D341Med (cell line): ENCODE data around the gene MTG1.
"Not testable (repeated sequence)": the region's sequence is repeated elsewhere in the genome, so short reads cannot be mapped to it uniquely, and the experiment has no call there.

Experiments
- DNase-seq: peaks from one replicate; pipeline ENCODE4 v3.0.0; 2012; ENCODE audit warnings: low spot score

MTG1 gene

DNA sequence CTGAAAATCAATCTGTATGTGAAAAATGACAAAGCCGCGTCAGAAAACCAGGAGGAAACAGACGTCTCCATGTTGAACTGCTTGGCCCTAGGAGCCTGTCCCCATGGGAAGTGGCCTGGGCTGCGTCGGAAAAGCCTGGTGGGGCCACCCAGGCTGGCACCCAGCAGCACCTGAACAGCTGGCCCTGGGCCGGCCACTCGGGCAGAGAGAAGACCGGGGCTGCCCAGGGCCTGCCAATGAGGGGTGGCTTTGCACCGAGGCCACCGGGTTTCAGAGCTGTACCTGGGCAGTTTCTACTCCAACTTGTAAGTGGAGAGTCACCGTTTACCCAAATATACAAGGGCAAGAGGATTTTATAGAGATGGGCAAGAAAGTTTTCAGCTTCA lies 35.0 kb upstream of the MTG1 start:
- DNase-seq: no peak

DNA sequence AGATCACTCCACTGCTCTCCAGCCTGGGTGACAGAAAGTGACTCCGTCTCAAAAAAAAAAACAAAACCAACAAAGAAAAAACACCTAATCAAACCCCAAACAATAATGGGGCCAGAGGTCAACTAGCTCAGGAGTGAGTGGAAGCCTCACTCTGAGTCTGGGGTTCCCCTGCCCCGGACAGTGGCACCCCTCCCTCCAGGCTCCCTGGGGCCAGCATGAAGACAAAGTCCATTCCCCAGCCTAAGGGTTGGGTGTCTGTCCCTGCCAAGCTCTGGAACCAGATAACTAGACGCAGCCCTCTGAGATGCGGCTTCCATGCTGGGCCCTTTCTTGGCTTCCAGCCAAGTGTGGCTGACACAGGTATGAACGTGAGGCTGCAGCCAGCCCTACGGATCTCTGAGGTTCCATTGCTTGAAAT lies 34.4 kb upstream of the MTG1 start:
- no peak for DNase-seq

DNA sequence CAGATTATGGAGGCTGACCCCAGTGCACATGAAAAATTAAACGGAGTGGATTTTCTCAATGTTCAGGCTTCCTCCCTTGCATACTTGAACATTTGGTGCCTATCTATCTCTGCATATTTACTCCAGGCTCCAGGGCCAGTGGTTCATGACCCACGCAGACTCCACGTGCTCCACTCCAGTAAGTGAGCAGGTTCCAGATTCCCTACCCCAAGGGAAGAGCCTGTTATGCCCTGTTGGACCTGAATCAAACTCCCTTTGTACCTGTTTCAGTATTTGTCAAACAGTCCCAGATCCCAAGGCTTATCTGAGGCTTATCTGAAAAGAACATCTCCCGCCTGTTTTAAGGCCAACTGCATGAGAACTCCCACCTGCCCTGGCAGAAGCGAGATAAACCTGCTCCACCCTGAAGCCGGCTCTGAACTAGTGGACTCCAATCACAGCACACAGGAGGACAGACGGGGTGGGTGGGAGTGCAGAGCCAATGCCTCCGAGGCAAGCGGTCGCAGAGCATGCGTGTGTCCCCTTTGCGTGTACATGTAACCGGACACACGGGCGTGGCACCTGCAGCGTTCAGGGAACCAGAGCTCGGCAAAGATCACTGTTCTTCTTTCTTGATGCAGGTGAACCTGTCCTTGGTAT lies 33.9 kb upstream of the MTG1 start:
- DNase-seq: no peak

DNA sequence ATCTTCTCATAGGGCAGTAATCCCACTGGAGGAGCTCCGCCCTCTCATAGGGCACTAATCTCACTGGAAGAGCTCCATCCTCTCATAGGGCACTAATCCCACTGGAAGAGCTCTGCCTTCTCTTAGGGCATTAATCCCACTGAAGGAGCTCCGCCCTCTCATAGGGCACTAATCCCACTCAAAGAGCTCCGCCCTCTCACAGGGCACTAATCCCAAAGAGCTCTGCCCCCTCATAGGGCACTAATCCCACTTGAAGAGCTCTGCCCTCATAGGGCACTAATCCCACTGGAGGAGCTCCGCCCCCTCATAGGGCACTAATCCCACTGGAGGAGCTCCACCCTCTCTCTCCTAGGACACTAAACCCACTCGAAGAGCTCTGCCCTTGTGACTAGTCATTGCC lies 32.7 kb upstream of the MTG1 start:
- peak; percentile 52 for DNase-seq

DNA sequence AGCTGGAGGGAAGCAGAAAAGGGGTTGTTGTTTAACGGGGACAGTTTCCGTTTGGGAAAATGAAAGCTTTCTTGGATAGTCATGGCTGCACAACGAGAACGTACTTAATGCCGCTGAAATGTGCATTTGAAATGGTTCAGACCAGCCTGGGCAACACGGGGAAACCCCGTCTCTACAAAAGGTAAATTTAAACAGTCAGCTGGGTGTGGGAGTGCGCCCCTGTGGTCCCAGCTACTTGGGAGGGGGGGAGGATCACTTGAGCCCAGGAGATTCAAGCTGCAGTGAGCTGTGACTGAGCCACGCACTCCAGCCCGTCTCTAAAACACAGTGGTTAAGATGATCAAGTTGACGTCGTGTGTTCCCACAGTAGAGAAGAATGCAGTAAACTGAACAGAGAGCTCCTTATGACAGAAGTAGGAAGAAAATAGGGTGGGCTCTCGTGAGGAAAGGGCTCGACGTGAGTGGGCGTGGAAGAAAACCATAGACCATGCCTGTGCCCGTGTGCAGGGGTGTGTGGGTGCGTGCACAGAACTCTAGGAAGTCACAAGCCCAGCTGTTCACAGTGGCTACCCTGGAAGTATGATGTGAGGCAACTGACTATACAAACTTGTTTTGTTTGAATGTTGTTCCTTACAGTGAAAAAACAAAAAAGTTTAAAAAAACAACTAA lies 32.0 kb upstream of the MTG1 start:
- DNase-seq: no peak

DNA sequence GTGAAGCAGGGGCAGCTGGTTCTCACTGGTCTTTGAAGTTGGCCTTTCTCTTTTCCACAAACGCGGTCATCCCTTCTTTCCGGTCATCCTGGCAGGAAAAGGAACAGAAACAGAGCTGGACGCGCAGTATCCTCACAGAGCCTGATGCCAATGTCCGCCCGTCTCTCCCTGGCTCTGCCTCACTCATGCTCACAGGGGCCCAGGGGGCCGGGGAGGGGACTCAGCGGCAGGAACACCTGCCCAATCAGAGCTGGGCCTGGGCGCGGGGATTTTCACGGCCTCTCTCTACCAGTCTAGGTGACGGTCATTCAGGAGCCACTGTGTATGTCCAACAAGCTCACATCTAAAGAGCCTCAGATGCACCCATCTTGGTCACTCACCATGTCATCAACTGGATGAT lies 31.1 kb upstream of the MTG1 start:
- DNase-seq: no peak

DNA sequence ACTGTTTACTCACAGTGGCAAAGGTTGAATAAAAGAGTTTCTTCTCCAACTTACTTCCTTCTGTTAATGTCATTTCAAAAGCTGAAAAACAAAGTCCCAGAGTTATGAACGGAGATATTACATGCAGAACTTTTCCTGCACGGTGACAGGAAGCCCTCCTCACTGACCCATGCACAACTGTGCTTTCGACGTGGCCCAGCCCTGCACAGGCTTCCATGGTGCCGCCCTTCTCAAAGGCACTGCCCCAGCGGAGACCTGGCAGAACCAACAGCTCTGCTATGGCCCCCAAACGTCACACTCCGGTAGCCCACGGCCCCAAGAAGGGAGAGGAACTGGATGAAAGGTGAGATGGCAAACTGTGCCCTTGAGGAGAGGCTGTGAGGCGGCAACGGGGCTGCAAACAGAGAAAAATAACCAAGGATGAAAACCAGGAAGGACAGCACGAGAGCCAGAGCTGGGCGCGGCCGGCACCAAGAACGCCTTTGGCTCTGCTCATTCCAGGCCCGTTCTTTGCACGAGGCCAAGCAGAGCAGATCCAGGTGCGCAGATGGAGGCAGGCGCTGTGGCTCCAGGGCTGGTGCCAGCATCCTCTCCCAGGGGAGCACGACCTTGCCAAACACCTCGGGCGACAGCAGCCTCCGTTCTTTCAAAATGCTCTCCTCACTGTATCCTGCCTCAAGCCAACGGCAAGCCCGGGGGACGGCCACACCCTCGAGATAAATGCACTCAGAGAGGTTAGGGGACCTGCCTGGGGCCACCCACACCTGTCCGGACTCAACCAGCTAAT lies 29.1 kb upstream of the MTG1 start:
- DNase-seq: peak; percentile 60

DNA sequence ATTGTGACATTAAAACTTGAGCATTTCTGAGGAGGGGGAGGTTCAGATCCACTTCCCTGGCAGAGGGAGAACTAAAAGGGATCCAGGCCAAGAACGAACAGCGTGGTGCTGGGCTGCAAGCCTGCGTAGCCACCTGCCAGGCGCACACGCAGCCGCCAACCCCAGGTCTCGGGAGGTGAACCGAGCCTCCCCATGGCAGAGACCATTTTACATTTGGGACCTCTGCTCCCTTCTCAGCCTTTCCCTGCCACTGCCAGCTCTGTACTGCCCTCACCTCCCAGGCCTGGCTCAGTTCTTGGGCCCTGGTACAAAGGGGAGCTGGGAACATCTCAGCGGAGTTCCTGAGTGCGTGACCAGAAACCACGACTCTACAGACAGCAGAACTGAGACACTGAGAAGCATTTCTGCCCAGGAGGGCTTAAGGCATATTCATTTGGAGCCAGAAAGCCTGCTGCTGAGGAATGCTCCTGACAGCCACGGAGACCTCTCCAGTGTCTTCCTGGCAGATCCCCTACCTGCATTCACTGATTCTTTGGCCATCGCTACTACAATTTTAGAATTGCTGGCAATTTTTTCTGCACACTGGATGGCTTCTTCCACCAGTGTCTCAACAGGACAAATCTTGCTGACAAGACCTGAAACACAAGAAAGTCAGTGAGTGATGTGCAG lies 28.4 kb upstream of the MTG1 start:
- no peak for DNase-seq

DNA sequence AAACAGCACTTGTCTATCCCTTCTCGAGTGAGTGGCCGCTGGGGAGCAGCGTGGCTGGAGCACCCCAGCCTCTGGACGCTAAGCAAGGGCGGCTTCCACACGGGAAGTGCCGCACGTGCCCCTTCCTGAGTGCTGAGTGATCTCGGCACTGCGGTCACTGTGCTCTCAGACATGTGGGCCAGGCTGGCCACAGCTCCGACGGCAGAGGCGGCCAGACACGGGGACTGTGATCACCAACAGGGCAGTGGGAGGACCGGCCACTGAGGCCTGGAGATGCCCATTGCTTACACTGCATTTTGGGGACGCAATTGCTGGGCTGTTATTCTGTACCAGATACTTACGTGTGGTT lies 27.9 kb upstream of the MTG1 start:
- no peak for DNase-seq

DNA sequence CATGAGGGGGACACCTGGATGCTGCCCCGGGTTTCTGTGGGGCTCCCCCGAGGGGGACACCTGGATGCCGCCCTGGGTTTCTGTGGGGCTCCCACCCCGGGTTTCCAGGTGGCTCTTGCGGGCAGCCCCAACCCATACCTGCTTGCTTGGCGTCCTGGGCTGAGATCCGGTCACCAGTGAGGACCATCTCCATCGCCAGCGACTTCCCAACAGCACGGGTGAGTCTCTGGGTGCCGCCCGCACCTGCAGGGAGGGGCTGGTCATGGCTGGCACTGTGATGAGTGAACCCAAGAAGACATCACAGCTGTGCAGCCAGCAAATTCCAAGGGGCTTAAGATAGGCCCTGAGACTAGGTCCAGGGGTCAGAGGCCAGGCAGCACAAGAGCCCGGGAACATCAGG lies 27.2 kb upstream of the MTG1 start:
- DNase-seq: no peak

DNA sequence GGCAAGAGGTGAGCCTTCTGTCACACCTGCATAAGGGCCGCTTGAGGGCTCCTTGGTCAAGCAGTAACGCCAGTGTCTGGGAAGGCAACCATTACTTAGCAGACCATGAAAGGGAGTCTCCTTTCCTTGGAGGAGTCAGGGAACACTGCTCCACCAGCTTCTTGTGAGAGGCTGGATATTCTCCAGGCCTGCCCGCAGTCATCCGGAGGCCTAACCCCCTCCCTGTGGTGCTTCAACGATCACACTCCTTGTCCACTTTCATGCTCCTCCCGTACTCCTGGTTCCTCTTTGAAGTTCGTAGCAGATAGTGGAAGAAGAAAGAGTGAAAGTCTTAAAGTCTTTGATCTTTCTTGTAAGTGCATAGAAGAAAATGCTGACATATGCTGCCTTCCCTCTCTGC lies 26.5 kb upstream of the MTG1 start:
- DNase-seq: not testable (repeated sequence)

DNA sequence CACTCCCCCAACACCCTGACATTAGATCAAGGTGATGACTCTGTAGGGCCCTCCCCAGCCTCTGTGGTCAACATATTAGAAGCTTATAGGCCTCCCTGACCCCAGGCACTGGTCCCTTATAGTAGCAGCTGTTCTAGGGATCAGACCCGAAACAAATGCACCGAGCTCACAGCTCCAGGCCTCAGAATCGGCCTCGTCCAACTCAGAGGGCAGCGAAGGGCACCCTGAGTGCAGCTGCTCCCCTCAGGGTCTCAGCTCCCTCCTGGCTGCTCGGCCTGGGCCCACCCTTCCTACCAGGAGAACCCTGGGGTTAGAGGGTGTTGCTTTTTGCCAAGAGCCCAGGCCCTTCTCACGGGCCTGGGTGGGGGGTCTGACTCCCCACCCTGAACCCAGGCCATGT lies 25.8 kb upstream of the MTG1 start:
- no peak for DNase-seq

DNA sequence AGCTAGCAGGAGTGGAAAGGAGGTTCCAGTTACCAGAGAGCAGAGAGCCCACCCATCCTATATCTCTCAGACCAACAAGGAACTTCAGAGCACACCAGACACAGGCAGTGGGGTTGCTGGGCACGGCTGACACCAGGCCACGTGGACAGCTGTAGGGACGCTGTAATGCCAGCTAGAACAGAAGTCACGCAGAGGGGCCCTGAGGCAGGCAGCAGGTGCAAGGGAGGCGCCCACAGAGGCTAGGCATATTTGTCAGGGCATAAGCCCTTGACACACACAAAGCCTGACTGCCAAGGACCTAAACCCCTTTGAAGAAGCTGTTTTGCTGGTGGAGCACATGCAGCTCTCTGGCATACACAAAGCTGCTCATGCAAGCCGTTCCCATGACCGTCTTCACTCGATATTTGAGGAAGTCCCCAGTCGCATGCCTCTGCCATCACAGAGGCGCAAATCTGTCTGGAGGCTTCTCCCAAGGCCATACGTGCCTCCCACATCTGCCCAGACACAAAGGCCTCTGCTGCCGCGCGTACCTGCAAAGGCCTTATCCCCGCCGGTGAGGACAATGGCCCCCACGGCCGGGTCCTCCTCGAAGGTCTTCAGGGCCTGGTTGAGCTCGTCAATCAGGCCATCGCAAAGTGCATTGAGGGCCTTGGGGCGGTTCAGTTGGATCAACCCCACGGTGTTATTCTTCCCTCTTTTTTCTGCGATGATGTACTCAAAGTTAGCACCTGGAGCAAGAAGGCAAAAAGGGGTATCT lies 23.7 kb upstream of the MTG1 start:
- DNase-seq: no peak

DNA sequence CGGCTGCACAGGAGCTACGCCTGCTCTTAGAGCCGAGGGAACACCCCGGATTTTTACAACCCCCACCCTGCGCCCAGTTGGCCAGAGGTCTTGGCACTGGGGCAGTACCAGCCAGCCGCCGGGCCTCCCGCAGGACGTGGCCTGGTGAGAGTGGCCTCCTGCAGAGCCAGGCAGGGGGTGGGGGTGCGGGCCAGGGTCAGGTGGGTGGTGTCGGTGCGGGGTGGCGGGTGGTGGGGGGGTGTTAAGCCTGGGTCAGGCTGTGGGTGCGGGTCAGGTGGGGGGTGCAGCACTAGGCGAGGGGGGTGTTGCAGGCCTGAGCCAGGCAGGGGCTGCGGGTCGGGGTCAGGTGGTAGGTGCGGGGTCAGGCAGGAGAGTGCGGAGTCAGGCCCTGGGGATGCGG lies 21.4 kb upstream of the MTG1 start:
- no peak for DNase-seq

DNA sequence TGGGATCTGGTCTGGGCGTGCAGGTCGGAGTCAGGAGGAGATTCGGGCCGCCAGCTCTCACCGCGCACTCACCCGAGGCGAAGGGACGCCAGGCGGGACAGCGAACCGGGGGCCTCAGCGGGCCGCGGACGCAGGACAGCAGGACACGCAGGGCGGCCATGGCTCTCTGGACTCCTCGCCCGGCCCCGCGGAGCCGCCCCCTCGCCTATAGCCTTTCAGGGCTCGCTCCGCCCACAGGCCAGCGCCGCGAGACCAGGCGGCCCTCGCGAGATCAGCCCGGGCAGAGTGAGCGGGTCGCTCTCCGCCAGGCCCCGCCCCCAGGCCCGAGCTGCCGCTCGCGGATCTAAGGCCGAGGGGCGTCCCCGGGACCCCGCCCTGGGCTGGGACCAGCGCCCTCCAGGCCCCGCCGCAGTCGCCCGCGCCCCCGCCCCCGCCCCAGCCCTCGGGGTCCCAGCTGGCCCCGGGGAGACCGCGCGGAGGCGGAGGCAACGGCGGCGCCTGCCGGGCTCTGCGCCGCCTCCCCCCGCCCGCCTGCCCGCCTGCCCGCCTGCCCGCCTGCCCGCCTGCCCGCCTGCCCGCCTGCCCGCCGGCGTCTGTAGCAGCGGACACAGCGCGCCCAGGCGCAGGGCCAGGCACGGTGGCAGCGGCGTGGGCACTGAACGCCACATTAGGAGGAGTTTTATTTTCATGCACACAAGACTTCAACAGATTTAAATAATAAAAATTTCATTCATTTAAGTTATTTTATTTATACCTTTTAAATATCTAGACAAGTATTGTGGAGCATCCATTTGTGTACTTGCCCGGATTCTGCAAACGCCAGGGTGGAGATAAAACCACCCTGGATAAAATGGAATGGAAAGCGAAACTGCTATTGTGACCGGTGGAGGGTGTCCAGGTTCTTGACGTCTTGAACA lies 20.5 kb upstream of the MTG1 start, which contains the start of gene ECHS1:
Gene ECHS1, minus strand, starts transcription at position 181 of the 917 bp plus-strand sequence. Its CDS starts 21 bp downstream, at position 160.
- DNase-seq: peak; percentile 95

DNA sequence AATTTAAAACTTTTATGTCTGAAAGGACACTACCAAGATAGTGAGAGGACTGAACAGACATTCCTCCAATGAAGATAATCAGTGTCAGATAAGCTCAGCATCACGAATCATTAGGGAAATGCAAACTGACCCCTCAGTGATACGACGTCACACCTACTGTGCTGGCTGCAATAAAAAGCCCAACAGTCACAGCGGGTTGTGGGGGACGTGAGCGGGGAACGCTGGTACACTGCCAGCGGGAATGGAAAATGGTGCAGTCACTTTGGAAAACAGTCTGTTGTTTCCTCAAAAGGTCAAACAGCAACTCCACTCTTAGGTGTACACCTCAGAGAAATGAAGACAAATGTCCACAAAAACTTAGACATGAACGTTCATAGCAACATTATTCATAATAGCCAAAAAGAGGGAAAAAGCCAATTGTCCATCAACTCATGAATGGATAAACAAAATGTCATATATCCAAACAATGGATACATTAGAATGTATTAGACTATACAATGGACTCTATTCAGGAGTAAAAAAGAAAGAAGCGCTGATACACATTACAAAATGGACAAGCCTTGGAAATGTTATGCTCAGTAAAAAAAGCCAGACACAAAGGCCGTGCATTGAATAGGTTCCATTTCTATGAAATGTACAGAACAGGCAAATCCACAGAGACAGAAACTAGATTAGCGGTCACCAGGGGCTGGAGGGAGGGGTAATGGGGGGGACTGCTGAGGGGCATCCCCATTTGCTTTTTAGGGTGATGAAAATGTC lies 18.4 kb upstream of the MTG1 start:
- no peak for DNase-seq

DNA sequence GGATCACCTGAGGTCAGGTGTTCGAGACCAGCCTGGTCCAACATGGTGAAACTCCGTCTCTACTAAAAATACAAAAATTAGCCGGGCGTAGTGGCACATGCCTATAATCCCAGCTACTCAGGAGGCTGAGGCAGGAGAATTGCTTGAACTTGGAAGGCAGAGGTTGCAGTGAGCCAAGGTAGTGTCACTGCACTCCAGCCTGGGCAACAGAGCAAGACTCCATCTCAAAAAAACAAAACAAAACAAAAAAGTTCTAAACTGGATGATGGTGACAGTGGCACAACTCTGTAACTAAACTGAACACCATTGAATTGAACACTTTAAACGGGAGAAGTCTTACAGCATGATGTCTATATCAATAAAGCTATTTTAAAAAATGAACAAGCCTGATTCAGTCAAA lies 17.8 kb upstream of the MTG1 start:
- DNase-seq: not testable (repeated sequence)

DNA sequence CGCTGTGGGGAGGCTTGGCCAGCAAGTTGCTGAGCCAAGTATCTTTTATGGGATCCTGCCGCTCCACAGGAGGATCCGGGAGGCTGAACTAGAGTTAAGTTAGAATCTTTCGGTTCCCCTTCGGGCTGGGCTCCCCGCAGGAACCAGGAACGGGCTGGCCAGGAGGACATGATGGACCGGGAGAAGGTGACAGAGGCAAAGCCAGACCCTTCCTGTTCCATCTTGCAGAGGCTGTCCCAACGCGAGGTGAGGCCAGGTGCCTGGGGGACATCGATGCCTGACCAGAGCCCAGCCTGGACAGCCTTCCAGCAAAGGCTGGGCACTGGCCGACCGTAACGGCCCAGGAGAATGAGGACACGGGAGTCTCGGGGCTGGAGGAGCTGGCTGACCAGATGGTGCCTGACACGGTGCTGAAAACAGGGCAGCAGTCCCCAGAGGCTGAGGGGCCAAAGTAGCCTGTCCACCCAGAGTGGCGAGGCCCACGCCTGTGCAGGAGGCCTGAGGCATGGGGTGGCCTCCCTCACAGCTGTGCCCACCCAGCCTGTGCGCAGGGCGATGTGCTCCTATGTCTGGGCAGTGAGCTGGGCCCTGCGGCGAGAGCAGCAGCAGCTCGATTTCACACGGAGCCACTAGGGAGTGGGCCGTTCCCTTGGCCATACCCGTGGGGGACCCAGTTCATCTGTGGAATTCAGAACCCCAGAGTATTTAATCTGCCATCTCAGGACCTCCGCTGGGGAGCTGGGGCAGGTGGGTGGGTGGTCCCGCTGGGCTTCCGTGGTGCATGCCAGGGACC lies 16.7 kb upstream of the MTG1 start:
- DNase-seq: no peak

DNA sequence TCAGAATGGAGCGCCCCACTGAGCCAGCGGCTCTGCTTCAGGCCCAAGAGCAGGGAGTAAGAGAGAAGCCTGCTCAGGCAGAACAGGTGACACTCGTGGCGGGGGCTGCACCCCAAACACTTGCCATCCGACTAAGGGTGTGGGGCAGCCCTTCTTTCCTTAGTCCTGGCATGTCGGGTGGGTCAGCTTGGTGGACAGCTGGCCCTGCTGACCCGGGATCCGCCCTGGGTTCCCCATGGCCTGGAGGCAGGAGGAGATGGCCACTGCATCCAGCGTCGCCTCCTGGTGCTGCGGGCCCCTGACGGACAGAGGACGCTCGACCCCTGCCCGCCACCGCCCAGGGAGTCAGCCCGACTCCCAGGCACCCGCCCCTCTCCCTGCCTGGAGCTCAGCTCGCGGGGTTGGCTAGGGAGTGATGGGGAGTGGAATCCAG lies 16.1 kb upstream of the MTG1 start:
- DNase-seq: no peak
